ENCODE data around the gene SLC25A21. TPM values are rescaled to one million over a fixed set of nuclear protein-coding genes. Genes with fewer than 3 reads are reported as not detected.
A peak's percentile ranks its signal among the peaks of the same experiment; 100 is the strongest.

SLC25A21 gene
- total RNA-seq, 1 donor from 2014 or later, result 1.8 TPM

DNA sequence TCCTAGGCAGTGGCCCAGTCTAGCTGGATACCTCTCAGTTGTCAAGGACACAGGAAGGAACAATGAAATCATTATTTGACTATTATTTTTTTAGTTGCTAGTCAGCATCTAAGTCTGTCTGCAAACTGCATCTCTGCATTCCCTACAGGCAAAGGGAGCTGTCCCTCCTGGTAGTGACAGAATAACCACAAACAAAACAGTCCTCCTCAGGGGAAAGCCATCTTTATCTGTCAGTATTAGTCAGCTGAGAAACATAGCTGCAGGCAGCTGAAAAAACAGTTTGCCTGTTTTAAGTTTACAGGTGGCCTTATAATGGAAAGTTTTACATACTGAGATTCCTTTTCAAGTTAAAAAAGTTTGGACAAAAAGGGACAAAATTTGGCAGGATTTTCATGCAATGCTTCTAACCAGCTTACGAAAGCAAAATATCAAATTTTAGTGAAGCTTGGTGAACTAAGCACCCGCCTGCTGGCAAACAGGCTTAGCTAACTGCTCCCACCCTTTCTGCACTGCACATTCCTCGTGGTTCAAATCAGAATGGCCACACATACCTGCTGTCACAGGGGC is 29.5 kb downstream of the SLC25A21 start:
- DNase-seq, result no peak

- DNase-seq, result no peak
Observed at GRCh38 chr14:37140176-37140575, 32.2 kb downstream of the SLC25A21 start.

DNA sequence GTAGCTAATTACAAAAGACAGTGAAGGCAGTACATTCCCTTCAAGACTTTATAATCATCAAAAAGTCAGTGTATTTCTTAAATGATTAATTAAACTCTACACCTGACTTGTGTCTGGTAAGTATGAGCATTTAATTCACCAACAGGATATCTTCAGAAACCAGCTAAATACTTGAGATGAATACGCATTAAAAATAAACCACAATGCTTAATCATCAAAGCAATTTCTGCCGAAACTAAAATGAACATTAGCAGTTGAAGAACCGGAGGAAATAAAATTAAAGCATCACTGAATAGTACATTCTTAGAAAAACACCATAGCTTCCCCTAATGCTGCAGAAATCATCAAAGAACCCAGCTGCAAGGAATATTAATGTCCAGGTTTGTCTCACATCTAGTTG is 32.7 kb downstream of the SLC25A21 start:
- DNase-seq, result no peak

DNA sequence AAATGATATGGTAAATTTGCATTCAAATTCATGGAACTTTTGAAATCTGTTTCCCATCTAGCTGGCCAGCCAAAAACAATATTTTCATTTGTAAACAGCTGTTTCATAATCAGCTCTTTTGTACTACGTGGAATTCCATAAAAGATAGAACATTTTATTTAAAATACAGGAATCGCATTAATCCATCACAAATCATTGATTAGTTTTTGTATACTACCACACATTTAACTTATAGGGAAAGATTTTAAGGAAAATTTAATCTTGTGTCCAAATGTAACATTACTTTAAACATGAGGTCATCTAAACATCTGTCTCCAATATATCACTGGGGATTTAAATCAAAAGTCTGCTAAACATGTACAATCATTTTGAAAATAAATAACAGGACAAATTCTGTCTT is 33.5 kb downstream of the SLC25A21 start:
- peak; percentile 47 for DNase-seq

DNA sequence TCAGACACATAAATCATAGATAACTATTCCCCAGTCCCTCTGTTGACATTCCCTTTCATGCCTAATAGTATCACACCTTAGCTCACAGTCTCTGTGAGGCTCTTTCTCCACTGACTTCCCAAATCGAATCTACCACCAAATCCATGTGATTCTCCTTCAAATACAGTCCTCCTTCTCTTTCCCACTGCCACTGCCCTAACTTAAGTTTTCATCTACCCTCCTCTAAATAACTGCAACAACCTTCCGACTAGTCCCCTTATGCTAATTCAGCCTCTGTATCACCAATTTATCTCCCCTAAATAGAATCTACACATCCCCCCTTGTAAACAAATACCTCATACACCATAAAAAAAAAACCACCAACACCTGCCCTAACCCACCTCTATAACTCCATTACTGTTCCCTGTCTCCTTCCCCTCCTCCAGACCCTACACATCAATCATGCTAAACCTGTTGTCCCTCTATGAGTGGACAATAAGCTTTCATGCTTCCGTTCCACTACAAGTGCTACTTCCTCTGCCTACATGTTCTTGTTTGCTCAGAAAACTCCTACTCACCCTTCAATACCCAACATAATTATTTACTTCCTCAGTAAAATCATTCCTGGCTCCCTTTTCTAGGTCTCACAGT is 39.0 kb downstream of the SLC25A21 start:
- no peak for DNase-seq

DNA sequence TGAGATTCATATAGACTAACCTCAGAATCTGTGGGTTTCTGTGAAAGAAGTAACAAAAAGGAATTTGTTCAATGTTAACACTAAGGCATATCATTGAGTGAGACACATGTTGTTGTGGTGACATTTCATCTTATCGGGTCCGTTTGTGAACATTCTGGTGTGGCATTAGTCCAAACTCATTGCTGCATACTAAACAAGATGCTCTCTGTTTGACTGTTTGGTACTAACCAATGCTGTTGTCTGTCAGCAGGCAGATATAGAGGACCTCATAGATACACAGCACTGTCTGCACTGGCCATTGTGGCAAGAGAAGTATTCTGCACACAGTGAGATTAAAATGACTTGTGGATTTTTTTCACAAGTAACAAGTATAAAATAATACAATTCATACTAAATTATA is 41.2 kb downstream of the SLC25A21 start:
- DNase-seq, result no peak

DNA sequence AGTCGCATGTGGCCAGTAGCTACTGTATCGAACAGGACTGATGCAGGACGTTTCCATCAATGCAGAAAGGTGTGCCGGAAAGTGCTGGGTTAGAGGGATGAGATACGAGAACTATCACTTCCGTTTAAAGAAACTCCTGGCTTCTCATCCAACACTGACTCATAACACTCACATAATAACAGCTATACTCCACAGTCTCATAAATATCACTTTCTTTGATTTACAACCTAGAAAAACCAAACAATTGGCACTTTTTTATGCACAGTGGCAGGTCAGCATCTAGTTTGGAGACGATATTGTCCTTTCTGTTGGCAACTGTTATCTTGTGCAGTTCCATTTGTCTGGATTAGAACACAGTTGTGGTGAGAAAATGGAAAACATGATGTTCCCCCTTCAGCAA is 43.4 kb downstream of the SLC25A21 start:
- DNase-seq, result no peak

GRCh38 chr14:37124614-37125013 is 47.8 kb downstream of the SLC25A21 start:
- no peak for DNase-seq

DNA sequence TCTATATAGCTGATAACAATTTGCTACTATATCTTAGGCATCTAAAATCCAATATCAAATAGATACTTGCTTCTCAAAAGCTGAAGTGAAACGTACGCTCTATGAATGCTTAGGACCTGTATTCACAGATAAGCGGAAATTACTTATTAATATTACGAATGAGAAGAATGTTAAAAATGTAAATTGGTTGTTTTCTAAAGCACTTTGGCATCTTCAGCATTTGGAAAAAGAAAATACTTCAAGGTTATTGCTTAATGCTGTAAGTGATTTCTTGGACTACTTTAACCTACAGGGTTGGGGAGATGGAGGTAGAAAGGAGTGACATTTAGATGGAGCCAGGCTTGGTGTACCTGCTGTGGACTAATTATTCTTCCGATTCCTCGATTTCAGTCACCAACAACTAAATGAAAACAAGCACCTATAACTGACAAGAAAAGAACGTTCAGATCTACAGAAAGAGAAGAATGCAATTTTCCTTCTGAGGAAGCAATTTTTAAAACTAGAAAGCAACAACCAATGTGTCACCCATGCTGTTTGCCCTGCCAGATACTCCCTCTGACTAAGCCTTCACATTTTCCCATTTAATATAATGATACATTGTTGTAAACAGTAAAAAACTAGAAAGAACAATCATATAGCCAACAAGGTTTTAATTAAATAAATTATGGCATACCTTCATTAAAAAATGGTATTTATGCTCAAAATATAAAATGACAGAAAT is 49.3 kb downstream of the SLC25A21 start:
- no peak for DNase-seq

DNA sequence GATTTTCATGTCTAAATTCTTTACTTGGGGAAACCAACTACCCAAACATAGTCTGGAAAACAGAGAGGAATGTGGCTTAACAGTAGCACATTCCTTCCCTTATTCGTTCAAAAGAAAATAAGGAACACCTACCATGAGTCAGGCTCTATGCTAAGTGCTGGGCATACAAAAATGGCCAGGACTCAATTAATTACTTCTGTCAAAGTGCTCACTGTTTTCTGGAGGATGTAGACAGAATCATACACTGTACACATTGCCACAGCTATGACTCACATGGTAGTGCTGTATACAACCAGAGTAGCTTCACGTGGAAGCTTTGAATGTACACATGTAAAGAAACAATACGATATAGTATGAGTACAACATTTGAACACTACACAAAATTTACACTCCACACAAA is 50.1 kb downstream of the SLC25A21 start:
- DNase-seq, result no peak

GRCh38 chr14:37118673-37119366 is 53.6 kb downstream of the SLC25A21 start:
- DNase-seq, result no peak

- DNase-seq, result no peak
Observed at GRCh38 chr14:37116933-37117849, 55.2 kb downstream of the SLC25A21 start.

DNA sequence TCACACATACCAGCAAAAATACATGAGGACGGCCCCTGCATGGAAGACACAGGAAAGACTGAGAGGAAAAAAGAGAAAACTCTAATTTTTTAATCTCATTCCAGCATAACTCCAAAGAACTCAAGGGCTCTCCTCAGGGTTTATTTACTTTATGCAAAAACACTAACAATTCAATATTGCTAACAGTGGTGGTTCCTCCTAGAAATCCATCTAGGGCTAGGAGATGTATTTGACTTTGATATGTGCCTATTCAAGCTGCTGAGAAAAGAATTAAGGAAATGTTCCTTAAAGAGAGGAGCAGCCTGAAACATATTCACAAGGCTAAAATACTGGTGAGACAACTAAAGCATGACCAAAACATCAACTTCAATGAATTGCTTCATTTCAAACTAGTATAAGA is 57.0 kb downstream of the SLC25A21 start:
- DNase-seq, result no peak

DNA sequence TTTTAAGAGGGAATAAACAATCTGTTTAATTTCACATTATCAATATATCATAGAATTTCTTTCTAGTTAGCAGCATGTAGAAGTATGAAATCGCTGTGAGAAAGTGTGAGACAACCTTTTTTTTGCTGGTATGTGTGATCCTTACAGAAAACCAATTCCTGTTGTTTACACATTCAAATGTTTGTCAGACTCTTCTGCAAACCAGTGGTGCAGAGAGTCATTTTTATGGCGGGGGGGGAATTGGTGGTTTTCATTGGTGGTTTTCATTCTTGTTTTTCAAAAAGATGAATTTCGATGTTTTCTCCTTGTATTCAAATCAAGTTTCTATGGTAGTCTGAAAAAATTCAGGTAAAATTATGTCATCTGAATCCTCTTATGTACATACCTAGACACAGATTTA is 57.8 kb downstream of the SLC25A21 start:
- no peak for DNase-seq

GRCh38 chr14:37114002-37114401 is 58.4 kb downstream of the SLC25A21 start:
- DNase-seq, result no peak

DNA sequence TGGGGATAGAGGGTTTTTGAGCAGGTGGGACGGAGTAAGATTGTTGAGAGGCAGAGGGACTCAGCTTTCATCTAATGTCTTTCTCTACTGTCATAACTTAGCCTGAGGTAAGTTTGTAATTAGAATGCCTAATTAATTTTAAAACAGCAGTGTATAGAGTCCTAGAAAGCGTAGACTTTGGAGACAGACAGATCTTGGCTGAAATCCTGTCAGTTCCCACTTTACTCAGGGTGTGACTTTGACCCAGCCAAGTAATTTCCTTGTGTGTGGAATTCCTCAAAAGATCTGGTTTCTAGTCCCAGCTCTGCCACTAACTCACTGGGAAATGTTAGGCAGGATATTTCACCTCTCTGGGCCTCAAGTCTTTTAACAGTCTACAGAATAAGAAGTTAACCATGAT is 74.3 kb downstream of the SLC25A21 start:
- DNase-seq, result no peak

DNA sequence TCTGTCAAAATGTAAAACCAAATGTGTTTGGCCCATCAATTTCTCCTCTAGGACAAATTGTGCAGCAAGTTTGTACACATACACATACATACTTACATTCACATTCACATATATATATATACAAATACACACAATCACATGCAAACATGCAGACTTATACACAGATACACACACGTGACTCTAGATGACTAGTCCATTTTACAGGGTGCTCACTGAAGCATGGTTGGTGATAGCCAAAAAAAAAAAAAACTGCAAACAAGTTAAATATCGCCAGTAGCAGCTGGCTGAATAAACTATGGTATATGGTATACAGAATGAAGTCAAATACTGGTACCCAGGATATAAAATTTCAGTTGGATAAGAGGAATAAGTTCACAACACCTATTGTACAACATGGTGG is 77.9 kb downstream of the SLC25A21 start:
- no peak for DNase-seq

- no peak for DNase-seq
Observed at GRCh38 chr14:37093364-37093763, 79.0 kb downstream of the SLC25A21 start.

GRCh38 chr14:37091651-37092050 is 80.8 kb downstream of the SLC25A21 start:
- DNase-seq, result no peak

DNA sequence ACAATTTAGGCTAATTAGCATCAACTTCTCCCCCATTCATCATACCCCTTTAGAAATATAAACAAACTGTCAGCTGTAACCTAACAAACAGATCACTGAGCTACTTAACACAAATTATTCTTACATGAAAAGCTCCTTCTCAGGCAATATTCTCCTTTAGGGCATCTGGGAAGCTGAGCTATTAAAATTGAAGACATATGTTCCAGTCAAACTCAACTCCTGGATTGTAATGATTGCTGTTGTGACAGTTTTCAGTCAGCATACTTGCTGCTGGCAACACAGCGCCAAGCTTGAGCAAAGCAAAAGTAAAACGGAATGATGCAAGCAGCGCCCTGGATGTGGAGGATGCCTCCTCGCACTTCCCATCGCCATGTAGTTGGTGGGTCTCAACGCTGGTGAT is 82.4 kb downstream of the SLC25A21 start:
- no peak for DNase-seq

DNA sequence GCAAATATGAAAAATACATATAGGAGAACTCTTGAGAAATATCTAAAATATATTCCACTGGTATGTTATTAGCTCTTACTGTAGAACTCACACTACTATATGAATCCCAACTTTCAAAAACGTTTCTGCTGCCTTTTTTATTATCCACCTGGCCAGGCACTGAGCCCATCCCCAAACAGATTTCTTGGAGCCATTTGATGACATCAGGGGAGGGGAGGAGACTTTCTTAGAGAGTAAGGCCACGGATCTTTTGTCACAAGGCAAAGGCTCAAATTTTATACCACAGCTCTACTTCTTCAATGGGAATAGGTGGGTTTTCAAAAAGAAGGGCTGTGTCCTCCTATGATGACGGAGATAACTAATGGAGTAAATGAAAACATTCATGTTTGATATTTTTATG is 83.0 kb downstream of the SLC25A21 start:
- DNase-seq, result no peak

Measured in skin of body (tissue), 2 donors.